HG02798 (cell line): ENCODE data around the gene OTUD4.
A peak's percentile ranks its signal among the peaks of the same experiment; 100 is the strongest.

Experiments
- ATAC-seq: cut with Tn5 transposase; IDR thresholded peaks from one replicate; pipeline ENCODE4 v1.9.1; 2021; ENCODE audit warnings: mild to moderate bottlenecking; ENCODE audit not compliant: unreplicated experiment, poor library complexity

Gene OTUD4

DNA sequence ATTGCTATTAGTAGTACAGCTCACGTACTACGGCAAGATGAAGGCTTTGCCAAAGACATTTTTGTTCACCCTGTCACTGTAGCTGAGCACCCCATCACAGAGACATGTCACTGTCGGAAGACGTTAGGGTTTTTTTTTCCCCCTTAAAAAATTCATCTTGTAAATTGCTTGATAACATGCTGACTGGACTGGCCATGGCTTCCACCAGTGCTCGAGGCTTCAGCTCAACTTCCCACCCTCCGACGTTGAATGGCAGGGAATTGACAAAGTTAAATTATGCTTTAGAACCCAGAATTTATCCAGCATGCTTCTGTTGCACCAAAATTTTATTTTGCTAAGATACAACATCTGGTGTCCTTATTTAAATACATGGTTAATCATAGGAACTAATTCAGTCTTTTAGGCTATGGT lies 707 bp upstream of the OTUD4 start:
- ATAC-seq = no peak

DNA sequence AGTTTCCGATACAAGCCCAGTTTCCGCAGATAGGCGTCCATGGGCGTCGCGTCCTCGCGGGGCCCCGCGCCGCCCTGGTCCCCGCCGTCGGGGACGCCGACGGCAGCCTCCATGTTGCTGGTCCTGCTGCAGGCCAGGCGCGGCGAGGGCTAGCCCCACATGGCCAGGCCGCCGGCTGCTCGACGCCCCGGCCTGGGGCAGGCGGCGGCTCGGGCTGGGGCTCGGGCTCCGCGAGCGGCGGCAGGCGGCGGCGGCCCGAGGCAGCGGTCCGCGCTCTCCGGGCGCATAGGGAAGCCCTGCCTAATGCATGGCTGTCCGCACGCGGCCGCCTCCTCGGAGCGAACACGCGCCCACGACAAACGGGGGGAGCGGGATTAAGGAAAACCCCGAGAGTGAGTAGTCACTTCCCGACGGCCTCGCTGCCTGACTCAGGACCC lies 510 bp downstream of the OTUD4 start:
- ATAC-seq = peak; percentile 20

DNA sequence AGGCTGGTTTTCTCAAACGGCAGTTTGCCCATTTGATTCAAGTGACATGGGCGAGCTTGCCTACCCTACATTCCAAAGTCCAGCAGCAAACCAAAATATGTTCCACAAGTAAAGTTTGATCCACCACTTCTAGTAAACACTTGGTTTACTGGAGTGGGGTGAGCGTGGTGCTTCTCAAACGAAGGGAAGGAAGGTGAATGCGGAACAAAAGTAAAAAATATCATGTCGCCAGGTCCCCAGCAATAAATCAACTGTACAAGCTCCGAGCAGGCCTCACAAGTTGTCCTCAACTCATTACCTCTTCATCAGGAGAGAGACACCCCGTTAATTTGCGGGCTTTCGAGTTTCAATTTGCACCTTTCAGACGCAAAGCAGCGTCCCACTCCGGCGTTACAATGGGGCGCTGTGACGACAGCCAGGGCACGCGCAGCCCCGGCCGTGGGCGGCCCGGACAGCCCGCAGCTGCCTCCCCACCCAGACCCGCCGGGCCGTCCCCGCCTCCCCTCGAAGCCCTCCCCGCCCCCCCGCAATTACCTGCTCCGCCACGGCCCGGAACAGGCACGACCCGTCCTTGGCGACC lies 1.0 kb downstream of the OTUD4 start:
- ATAC-seq = peak; percentile 54

DNA sequence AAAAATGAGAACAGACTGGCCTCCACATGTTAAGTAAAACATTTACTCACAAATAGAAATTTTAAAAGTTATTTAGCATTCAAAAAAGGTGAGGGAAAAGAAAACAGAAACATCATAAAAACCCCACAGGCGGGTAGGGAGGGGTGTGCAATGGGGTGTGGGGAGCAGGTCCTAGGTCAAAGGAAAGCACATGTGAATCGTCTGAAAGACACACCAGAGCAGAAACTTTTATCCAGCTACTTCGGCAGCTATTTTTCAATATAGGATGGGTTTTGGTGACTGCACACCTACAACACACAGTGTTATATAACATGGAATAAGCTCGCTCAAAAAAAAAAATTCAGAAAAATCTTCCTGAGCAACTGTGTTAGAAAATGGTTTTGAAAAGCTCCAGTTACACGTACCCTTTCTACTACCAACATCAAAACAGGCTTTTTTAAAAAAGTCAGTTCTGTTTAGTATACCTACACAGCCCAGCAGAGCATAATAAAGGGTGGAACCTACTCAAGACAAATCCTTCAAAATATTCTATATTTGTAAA lies 1.6 kb downstream of the OTUD4 start:
- ATAC-seq = no peak

DNA sequence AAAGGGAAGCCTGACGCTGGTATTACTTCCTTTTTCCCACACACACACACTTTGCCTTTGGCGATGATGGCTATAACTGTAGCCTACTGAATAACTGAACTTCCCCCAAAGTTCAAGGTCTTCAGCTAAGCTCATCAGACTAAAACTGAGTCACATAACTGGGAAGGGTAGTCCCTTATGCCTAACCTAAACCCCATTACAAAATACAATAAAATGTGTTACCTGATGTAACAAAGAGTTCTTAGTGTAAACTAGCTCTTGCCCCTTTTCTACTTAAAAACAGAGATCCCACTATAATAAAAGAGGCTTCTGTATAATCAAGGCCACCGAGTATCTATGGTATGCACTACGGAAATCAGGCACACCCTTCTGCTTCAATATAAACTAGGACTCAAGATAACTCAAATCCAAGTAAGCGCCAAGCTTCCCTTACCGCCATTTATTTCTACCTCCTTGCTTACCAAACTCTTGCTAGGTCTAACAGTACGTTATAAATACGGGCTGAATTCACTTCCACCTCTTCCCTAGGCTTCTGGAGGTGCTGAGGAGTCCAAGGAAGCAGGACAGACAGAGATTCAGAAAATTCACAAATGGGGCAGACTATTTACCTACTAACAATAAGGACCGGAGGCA lies 2.4 kb downstream of the OTUD4 start:
- no peak for ATAC-seq

DNA sequence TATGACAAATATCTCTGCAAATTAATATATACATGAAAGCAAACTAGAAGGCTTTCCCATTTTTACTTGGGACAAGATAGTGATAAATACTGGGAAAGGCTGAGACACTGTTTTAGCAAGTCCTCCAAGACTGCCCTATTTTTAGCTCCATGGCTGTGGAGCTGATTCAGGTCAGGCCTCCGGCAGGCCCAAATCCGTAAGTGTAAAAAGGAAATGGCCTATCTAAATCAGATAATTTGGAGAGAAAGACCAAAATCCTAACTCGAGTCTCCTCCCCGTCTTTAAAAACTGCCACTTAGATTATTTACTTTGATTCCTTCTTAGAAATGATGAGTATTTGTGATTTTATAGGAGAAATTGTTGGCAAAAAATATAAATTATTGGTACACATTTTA lies 2.9 kb downstream of the OTUD4 start:
- ATAC-seq = no peak

DNA sequence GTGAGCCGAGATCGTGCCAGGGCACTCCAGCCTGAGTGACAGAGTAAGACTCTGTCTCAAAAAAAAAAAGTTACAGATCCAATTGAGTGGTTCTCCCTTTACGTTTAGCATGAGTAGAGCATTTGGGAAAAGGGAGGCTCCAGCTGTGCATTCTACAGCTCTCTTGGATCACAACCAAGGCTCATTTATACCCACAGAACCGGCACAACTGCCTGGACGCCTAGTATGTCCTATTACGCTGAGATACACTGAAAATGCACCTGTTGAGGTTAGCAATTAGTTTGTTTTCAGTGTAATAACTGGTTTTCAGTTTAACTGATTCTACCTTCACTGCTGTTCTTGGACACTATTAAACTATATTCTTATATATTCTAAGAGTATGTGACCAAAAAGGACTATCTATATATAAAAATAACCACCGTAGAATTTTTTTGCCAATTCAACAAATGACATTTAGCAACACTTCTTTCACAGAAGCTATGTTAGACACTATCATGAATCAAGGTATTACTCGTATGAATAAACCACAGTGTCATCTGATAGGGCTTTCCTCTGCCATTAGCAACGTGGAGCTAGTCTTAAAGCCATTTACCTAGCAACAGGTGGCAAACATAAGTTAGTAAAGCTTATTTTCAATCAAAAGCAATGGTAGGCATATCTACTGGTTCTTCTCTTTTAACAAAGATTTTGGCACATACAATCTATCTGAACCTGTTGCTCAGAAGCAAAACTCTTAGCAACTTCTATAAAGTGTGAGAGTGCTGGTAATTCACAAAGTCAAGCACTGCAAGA lies 3.6 kb downstream of the OTUD4 start:
- ATAC-seq = no peak

DNA sequence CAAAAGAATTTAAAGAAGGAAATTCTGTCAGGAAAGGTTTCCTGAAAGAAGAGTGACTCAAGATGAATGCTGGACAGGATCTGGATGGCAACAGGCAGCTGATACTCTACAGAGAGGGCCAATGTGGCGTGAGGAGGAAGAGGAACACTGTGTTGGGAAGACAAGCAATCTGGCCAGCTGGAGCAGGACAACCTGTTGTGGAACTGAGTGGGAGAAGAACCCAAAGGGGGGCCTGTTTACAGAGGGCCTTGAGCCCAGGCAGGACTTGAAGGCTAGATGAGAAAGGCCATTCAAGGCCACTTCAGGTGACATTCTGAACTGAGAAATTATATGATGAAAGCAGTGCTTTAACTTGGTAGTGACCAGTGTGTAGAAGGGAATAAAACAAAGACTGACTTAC lies 8.5 kb downstream of the OTUD4 start:
- no peak for ATAC-seq

DNA sequence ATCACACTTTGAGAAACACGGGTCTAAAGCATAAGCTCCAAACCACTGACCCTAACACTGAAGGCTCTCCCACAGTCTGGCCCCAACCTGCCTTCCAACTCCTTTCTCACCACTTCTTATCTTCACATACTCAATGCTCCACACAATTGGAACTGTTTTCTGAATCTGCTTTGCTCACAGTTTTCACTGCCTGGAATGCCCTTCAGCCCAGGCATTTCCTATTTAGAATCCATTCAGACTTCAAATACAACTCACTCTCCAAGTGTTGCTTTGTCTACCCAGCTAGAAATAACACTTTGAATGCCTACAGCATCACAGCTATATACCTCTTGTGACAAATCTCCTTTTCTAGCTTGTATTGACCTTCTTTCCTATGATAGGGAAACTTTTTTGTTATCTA lies 10.2 kb downstream of the OTUD4 start:
- ATAC-seq = no peak

DNA sequence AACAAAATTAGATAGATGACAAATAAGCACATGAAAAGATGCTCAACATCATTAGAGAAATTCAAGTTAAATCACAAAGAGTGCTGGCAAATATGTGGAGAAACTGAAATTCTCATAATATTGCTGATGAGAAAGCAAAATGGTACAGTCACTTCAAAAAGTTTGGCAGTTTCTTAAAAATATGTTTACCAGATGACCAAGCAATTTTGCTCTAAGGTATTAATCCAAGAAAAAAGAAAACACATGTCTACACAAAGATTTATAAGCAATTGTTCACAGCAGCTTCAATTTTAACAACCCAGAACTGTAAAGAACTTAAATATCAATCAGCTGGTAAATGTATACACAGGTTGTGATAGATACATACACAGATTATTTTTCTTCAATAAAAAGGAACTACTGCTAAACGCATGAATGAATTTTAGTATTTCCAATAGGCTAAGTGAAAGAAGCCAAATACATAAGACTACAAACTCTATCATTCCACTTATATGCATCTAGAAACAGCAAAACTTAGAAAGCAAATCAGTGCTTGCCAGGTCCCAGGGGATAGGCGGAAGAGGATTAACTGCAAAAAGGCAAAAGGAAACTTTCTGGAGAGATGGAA lies 11.7 kb downstream of the OTUD4 start:
- no peak for ATAC-seq

DNA sequence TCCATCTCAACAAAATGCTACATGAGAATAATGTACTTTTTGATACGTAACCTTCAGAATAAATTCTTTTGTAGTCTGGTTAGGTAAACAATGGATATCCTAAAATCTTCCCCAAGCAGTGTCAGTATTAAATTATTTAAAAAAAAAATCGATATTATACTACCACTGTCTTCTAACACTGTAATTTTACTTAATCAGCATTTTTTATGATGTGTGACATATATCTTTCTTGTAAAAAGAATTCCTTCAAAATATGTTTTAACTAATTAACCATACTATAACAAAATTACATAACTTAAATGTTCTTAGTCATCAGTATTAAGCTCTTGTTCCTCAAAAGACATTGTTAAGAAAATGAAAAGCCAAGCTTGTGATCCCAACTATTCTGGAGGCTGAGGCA lies 12.5 kb downstream of the OTUD4 start:
- ATAC-seq = no peak

DNA sequence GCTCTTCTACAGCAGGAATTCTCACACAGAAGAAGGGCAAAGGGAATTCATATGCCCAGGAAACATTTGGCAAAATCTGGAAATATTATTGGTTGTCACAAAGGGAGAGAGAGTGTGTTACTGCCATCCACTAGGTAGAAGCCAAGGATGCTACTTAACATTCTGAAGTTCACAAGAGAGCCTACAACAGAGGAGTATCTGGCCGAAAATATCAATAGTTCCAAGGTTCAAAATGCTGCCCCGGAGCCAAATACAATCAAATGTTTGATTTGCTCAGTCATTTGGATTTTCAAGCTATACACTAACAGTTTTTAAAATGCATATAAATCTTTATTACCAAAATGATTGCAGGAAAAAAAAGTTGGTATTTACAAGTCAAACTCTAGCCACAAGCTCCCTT lies 18.8 kb downstream of the OTUD4 start:
- ATAC-seq = no peak

DNA sequence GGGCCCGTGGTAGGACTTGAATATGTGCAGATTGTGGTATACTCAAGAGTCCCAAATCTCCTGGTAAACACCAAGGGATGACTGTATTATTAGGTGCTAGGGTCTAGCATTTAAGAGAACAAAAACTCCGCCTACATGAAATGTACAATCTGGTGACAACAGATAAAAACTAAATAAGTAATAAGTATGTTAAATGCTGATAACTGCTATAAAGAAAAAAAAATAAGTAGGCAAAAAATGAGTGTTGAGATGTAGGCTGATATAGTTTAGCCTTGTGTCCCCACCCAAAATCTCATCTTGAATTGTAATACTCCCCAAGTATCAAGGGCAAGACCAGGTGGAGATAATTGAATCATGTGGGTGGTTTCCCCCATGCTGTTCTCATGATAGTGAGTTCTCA lies 23.4 kb downstream of the OTUD4 start:
- ATAC-seq = no peak

DNA sequence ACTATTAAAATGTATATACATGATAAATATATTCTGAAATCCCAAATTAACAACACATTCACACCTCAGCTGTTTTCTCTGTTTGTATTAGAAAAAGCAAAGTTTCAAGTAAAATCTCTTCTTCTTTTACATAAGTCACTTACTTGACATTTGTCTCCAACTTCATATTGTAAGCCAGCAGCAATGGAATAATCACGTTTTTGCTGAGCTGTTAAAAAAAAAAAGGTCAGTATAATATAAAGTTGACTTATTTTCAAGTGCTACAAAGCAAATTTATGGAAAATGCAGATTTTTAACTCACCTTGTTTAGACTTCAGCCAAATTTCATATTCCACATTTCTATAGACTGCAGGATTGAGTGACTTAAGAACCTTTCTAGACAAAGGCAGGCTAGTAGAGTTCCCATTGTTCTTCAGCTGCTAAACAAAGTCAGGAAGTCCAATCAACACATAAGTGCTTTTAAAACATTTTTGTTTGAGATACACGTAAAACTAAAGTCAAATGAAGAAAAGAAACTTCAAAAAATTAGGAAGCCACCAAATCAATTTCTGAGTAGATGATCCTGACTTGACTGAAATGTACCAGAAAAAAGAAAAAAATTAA lies 25.0 kb downstream of the OTUD4 start:
- no peak for ATAC-seq

DNA sequence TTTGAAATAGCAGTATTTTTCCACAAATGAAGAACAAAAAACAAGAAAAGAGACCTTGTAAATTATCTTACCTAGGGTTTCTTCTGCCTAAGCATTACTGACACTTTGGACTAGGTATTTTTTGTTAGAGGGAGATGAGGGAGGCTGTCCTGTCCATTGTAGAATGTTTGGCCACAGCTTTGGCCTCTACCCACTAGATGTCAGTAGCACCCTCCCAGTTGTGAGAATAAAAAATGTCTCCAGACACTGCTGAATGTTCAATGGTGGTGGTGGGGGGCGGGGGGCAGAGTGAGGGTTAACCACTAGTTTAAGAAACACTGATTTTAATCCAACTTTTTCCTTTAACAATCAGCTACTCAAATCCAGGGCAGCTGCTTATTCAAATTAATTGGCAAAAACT lies 25.8 kb downstream of the OTUD4 start:
- peak; percentile 85 for ATAC-seq

DNA sequence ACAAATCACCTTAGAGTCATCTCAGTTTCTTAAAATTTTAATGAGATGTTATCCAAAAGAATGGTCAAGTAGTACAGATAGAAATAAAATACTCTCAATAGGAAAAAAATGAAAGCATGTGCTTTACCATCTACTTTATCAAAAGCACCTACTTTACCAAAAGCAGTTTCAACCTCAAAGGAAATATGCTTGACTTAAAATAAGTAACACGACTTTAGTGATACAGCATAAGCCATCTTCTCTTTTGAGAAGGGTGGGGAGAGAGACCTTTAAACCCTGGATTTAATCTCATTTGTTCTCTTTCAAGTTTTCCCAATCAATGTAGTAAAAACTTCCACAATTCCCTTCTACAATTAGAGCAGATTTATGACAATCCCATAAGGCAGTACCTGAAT lies 26.5 kb downstream of the OTUD4 start:
- no peak for ATAC-seq

DNA sequence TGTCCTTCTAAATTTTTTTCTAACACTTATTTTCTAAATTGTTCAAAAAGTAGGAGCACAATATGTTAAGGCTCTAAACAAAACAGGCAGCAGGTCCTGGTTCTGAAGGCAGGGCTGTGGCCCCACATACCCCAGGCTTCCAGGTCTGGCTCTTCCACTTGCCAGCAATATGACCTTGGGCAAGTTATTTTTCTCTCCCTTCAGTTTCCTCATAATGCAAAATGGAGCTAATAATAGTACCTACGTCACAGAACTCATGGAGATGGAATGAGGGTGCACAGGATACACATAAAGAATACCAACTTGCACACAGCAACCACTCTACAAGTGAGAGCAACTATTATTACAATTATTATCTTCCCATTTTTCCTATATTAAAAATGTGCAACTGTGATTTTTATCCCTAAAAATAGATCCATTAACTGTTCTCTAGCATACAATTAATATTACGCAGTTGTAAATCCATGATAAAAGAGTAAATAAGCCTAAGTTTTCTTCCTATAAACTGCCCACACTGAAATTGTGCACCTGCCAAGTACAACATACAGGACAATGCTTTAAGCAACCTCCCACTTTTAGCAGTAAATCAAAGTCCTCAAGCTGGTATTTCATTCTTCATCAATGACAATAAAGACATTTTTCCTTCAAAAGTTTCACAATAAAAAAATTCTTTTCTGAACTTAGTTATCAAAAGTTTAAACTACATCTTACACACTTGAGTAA lies 27.0 kb downstream of the OTUD4 start:
- ATAC-seq = no peak

DNA sequence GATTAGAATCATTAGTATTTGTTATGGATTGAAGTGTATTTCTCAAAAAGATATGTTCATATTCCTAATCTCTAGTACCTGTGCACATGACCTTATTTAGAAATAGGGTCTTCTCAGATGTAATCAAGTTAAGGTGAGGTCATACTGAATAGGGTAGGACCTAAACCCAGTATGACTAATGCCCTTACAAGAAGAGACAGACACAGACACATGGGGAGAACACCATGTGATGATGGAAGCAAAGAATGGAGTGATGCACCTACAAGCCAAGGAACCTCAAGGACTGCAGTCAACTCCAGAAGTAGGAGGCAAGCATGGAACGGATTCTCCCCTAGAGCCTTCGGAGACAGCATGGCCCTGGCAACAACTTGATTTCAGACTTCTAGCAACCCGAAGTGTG lies 31.4 kb downstream of the OTUD4 start:
- no peak for ATAC-seq

DNA sequence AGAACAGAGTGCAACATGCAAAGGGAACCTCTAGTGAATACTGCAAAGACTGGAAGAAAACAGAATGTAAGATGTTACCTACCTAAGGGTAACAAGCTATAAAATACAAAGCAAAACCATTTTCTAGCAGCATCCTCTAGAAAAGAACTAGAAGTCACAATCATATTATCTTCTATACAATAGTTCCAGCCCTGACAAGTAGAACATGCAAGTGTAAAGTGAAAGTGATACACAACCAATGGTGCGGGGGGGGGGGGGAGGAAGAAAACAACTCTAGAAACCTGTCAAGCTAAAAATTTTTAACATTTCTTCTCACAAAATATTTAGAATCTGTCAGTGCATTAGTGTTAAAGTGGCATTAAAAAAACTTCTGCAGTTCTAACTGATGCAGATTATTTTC lies 44.2 kb downstream of the OTUD4 start:
- ATAC-seq = peak; percentile 27

DNA sequence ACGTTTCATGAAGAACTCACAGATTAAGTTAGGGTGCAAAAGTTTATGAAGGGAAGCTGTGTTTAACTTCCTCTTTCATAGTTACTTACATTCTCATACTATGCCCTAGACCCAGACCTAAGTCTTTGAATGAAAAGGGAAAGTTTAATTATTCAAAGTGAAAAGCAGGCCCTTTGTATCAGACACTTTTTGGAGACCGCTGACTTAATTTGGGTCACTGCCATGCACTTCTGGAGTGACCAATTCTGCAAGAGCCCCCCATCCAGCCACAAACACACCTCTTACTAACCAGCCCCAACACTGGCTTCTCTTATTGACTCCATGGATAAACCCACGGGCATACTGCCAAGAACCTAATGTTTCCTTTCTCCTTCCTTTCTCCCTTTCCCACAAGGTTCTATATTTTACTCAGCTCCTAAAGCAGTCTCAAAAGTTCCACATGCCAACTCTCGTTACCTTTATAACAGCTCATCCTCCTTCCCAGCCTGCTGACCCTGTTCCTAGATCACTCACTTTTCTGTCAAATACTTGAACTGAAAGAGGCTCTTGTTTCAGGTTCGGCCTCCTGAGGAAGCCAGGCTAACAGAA lies 47.8 kb downstream of the OTUD4 start:
- peak; percentile 78 for ATAC-seq
